ENCODE data around the gene NRG3. TPM values are rescaled to one million over a fixed set of nuclear protein-coding genes. Genes with fewer than 3 reads are reported as not detected.

The NRG3 gene
- total RNA-seq, 2 donors from 2014 or later: 0.97 TPM; not detected in 1

DNA sequence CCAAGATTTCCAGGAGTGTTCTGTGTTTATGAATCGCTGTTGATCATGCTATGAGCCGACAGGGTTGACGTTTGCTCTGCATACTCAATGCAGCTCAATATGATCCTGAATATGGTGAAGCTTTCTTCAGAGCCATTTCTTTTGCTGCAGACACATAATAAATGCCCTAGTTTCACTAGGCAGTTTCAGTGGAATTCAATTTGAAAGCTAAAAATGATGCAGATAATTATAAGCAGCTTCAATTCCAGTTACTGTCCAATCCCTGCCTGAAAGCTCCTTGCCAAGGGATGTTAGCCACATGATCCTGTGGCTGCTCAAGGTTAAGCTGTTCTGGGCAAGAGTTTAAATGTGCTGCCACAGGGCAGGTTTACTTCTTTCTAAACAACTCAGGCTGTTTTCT, 805.6 kb downstream of the NRG3 start:
- intact Hi-C loops (cut with DNase I): no loop called here
- WGBS: 66% methylated on average over 3 of the region's 3 CpGs
- no peak for DNase-seq (ENCODE audit: low spot score)
- Histone ChIP-seq H3K9me3 (no peaks in the 10 kb centered on the region), H3K27me3 (replicated peaks; ENCODE audit: insufficient read depth) (no peaks in the 10 kb centered on the region), H3K4me3 (no peak overlapping the region), H3K27ac (no peak overlapping the region), H3K36me3 (no peaks in the 10 kb centered on the region), H3K4me1 (replicated peaks) (no peaks in the 10 kb centered on the region)
- no peak for TF ChIP-seq POLR2A (IDR thresholded peaks at IDR 0.05)
- TF ChIP-seq POLR2AphosphoS5 (IDR thresholded peaks at IDR 0.05): no peak
- TF ChIP-seq, protein P1, sequence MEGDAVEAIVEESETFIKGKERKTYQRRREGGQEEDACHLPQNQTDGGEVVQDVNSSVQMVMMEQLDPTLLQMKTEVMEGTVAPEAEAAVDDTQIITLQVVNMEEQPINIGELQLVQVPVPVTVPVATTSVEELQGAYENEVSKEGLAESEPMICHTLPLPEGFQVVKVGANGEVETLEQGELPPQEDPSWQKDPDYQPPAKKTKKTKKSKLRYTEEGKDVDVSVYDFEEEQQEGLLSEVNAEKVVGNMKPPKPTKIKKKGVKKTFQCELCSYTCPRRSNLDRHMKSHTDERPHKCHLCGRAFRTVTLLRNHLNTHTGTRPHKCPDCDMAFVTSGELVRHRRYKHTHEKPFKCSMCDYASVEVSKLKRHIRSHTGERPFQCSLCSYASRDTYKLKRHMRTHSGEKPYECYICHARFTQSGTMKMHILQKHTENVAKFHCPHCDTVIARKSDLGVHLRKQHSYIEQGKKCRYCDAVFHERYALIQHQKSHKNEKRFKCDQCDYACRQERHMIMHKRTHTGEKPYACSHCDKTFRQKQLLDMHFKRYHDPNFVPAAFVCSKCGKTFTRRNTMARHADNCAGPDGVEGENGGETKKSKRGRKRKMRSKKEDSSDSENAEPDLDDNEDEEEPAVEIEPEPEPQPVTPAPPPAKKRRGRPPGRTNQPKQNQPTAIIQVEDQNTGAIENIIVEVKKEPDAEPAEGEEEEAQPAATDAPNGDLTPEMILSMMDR (IDR thresholded peaks at IDR 0.05): no peak

DNA sequence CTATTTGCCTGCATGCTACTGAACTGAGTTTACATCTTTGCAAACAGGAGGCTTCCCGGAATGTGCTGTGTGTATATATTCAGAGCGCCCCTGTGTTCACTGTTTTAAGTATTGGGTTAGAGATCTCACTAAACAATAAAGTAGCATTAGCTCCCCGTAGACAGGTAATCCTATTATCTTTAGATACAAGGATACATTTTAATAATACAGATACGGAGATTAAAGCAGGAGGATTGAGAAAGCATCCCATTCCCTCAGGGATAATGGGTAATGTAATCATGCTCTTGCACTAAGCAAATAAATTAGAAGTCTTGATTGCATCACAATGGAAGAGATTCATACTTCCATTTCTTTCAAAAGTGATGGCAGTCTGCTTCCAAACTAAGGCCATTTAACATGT, 809.0 kb downstream of the NRG3 start:
- Histone ChIP-seq H3K4me3 (no peak overlapping the region), H3K27me3 (replicated peaks; ENCODE audit: insufficient read depth) (no peaks in the 10 kb centered on the region), H3K9me3 (no peaks in the 10 kb centered on the region), H3K4me1 (replicated peaks) (no peaks in the 10 kb centered on the region), H3K36me3 (no peaks in the 10 kb centered on the region), H3K27ac (no peak overlapping the region)
- 40% methylated on average over 4 of the region's 4 CpGs for WGBS
- no peak for DNase-seq (ENCODE audit: low spot score)
- no peak for TF ChIP-seq POLR2AphosphoS5 (IDR thresholded peaks at IDR 0.05)
- TF ChIP-seq, protein P1 (IDR thresholded peaks at IDR 0.05): no peak
- TF ChIP-seq POLR2A (IDR thresholded peaks at IDR 0.05): no peak
- intact Hi-C loops (cut with DNase I): no loop called here

DNA sequence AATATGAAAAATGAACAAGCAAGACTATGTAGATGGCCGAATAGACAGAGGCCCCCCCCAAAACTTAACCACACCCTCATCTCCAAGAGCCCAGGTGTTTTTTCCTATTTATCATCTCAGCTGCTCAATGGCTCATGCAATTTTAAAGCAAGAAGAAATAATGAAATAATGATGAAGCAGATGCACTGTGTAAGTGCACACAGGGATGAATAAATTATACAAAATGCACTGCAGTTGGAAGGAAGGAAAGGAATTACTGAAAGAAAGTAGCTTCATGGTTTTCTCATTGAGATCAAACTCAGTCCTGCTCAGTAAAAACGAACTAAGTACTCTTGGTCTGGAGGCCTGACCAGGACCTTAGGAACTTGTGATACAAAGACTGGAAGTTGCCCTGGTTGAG, 810.1 kb downstream of the NRG3 start:
- intact Hi-C loops (cut with DNase I): no loop called here
- 80% methylated on average over 2 of the region's 2 CpGs for WGBS
- no peak overlapping the region for H3K27ac ChIP-seq
- H3K4me1 ChIP-seq (replicated peaks): no peaks in the 10 kb centered on the region
- H3K27me3 ChIP-seq (replicated peaks; ENCODE audit: insufficient read depth): no peaks in the 10 kb centered on the region
- no peak for DNase-seq (ENCODE audit: low spot score)
- H3K4me3 ChIP-seq: no peak overlapping the region
- H3K36me3 ChIP-seq: no peaks in the 10 kb centered on the region
- TF ChIP-seq POLR2A (IDR thresholded peaks at IDR 0.05): no peak
- no peak for TF ChIP-seq POLR2AphosphoS5 (IDR thresholded peaks at IDR 0.05)
- TF ChIP-seq, protein P1 (IDR thresholded peaks at IDR 0.05): no peak
- no peaks in the 10 kb centered on the region for H3K9me3 ChIP-seq

DNA sequence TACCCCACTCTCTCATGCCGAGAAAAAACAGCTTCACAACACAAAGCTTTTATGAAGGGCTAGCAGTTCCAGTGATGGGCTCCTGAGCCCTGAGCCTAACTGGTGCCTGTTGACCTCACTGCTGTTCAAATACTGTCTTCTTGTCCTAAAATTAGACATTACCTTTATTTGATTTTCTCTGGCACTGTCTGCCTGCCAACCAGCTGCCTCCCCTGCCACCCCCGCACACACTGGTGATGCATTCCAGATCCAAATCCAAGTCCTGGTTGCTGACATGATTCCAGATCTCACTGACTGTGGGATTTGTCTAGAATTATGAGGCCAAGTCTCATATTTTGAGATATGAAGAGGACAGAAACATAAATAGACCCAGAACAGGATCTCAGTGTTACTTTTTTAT, 816.2 kb downstream of the NRG3 start:
- no peaks in the 10 kb centered on the region for H3K9me3 ChIP-seq
- no peak for DNase-seq (ENCODE audit: low spot score)
- no peak overlapping the region for H3K4me3 ChIP-seq
- no peaks in the 10 kb centered on the region for H3K36me3 ChIP-seq
- WGBS: 64% methylated on average over 2 of the region's 2 CpGs
- TF ChIP-seq POLR2AphosphoS5 (IDR thresholded peaks at IDR 0.05): no peak
- TF ChIP-seq, protein P1 (IDR thresholded peaks at IDR 0.05): no peak
- TF ChIP-seq POLR2A (IDR thresholded peaks at IDR 0.05): no peak
- no peaks in the 10 kb centered on the region for H3K27me3 ChIP-seq (replicated peaks; ENCODE audit: insufficient read depth)
- no peak overlapping the region for H3K27ac ChIP-seq
- H3K4me1 ChIP-seq (replicated peaks): no peaks in the 10 kb centered on the region
- intact Hi-C loops (cut with DNase I): no loop called here

DNA sequence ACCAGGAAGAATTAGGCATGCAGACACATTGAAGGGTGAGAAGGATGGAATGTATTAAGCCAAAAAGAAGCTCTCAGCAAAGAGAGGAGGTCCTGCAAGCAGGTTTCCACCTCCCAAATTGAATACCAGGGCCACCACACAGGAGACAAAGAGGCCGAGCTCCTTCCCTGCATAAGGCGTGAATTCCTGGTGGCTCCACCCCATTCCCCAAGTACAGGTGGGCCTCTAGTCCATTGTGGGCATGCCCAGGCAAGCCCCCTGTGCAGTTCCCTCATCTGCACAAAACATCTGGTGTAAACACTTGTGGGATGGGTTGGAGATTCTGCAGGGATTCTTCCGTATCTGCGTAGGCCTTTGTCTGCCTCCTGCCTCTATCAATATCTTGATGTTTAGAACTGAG, 817.5 kb downstream of the NRG3 start:
- 96% methylated on average over 4 of the region's 4 CpGs for whole genome bisulfite sequencing
- Histone ChIP-seq H3K36me3 (no peaks in the 10 kb centered on the region), H3K4me3 (no peak overlapping the region), H3K27me3 (replicated peaks; ENCODE audit: insufficient read depth) (no peaks in the 10 kb centered on the region), H3K9me3 (no peaks in the 10 kb centered on the region), H3K27ac (no peak overlapping the region), H3K4me1 (replicated peaks) (no peaks in the 10 kb centered on the region)
- TF ChIP-seq, protein P1 (IDR thresholded peaks at IDR 0.05): no peak
- TF ChIP-seq POLR2AphosphoS5 (IDR thresholded peaks at IDR 0.05) (no peak), POLR2A (IDR thresholded peaks at IDR 0.05) (no peak)
- no peak for DNase-seq (ENCODE audit: low spot score)
- intact Hi-C loops (cut with DNase I): no loop called here

Data from prostate gland (tissue), 2 donors.